GM18870 (cell line): ENCODE data around the gene MLN.
"Not testable (repeated sequence)": the region's sequence is repeated elsewhere in the genome, so short reads cannot be mapped to it uniquely, and the experiment has no call there.

Experiments
- ATAC-seq: cut with Tn5 transposase; IDR thresholded peaks from one replicate; pipeline ENCODE4 v1.9.1; 2021; ENCODE audit warnings: moderate library complexity; ENCODE audit not compliant: unreplicated experiment

Gene MLN

DNA sequence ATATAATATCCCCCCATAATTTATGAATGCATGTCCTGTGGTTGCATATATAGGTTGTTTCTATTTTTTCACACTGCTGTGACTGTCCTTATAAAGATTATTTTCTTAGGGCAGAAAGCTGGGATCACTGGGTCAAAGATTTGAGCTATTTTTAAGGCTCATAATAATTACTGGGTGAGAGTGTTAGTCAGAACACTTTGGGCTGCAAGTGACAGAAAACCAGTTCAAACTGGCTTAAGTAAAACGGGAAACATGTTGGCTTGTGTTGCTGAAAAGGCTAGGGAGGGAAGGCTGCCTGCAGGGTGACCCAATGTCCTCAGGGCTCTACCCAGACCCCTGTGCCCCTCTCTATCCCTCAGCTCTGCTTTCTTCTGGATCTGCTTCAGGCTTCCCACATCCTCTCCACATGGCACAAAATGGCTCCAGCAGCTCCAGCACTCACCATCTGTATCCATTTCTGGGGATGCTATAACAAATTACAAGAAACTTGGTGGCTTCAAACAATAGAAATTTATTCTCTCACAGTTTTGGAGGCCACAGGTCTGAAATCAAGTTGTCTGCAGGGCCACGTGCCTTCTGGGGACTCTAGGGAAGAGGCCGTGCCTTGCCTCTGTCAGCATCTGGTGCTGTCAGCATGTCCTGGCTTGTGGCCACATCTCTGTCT lies 33.1 kb upstream of the MLN start:
- ATAC-seq, result no peak

DNA sequence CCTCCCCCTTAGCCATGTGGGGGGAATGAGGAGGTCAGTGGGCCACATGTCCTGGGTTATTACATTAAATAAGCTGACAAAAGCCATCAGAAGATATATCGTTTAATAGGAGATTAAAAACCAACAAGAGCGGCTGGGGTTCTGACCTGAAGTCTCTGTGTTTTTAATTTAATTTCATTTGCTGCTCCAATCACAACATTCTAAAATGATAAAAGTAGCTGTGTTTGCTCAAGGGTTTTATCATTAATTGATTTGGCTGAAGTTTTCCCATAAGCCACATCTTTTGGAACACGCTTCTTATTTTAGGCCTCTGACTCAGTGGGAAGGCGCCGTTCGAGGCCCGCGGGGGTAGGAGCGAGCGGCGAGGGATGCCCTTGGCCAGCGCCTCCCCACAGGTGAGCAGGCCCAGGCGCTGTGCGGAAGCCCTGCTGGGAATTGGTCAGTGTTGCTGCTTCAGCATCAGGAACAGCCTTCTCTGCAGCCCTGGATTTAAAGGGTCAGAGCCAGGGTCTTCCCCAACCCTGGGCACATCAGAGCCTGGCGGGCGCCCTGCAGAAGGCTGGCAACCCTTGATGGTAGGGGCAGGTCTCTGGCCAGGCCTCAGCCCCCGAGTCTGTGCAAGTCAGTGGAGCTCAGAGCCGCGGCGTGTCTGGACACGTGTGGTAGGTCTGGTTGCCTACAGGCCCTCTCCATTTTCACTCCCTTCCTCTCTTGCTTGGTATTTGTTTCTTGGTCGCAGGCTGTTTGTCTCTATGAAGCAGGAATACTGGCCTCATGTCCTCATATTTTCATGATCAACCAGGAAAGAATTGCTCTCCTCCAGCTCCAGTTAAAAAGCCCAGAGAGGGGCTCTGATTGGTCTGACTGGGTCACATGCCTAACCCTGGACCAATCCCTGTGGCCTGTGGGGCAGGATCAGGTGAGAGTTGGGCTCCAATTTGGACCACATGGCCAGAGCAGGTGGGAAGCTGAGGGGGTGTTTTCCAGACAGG lies 30.9 kb upstream of the MLN start:
- no peak for ATAC-seq

DNA sequence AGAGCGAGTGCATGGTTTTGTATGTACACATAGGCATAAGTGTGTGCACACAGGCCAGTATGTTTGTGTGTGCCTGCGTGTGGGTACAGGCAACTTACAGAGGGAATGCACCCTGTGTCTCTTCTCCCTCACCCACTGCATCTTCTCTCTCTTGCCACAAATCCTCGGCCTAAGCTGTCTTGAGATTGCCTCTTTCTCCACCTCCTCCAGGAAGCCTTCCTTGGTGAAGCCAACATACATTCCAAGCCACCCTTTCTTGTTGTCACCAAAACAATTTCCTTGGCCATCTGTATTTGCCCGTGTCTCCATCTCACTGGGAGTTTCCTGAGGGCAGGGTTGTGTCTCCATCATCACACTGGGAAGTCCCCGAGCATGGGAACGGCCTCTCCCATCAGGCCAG lies 29.8 kb upstream of the MLN start:
- ATAC-seq, result no peak

- ATAC-seq, result not testable (repeated sequence)
Measured at GRCh38 chr6:33832831-33833230, 29.0 kb upstream of the MLN start.

DNA sequence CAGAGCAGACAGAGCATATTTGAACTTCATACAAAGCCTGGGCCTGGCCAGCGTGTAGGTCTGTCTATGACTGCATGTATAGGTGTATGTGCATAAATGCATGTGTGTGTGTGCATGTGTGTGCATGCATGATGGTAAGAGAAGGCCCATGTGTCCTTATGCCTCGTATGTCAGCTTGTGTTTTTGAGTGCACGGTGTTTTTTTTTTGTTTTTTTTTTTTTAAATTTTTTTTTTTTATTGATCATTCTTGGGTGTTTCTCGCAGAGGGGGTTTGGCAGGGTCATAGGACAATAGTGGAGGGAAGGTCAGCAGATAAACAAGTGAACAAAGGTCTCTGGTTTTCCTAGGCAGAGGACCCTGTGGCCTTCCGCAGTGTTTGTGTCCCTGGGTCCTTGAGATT lies 27.9 kb upstream of the MLN start:
- not testable (repeated sequence) for ATAC-seq

- ATAC-seq, result no peak
Measured at GRCh38 chr6:33830635-33831240, 26.9 kb upstream of the MLN start.

GRCh38 chr6:33828764-33829731 lies 25.2 kb upstream of the MLN start:
- ATAC-seq, result no peak

- no peak for ATAC-seq
Measured at GRCh38 chr6:33828452-33828763, 24.6 kb upstream of the MLN start.

GRCh38 chr6:33827546-33828451 lies 24.0 kb upstream of the MLN start:
- ATAC-seq, result no peak

DNA sequence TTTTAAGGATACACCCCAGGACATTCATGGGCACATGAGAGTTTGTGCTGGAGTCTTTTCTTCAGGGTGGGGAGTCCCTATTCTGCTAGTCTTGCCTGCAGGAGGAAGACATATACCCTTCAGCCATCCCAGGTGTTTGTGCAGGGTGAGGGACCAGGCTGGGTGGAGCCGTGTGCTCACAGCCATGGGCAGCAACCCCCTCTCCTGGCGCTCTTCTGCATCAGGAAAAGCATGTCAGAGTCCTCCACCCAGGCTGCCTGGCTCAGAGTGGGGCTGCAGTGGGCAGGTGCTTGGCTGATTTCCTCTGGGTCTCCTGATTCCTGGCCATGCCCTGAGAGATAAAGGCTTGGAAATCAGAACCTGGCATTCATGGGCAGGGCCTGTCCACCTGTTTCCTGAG lies 22.7 kb upstream of the MLN start:
- ATAC-seq, result no peak

- no peak for ATAC-seq
Measured at GRCh38 chr6:33824461-33825154, 20.8 kb upstream of the MLN start.

GRCh38 chr6:33823806-33824205 lies 20.0 kb upstream of the MLN start:
- ATAC-seq, result no peak

DNA sequence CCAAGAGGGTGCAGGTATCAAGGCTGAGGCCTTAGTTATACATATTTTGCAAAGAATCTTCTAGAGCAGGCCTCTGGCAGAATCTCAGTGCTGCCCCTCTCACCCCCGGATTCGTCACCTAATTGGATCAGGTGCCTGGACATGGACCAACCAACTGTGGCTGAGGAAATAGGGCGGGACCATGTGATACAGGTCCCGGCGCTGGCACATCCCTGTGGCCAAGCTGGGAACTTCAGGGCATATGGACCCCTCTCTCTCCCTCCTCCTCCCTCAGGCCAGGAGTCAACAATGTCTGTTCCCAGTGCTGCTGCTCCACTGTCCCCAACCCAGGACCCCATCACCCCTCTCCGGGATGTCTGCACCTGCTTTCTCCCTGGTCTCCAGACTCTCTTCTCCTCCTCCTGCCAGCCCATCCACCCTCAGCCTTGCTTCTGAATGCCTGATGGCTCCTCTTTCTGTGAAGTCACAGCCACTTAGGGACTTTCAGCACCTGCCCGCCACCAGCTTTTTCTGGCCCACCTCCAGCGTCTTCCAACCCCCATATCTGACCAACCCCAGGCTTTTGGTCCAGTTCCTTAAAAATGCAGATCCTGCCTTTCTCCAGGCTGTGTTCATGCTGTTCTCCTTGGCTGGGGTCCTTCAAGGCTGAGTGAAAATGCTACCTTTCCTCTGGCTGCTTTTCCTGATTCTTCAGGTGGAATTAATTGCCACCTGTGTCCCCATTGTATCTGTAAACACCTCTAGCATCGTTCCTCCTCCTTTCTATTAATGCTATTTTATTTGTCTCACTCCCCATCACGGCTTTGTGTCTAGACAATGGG lies 19.0 kb upstream of the MLN start:
- ATAC-seq, result no peak

DNA sequence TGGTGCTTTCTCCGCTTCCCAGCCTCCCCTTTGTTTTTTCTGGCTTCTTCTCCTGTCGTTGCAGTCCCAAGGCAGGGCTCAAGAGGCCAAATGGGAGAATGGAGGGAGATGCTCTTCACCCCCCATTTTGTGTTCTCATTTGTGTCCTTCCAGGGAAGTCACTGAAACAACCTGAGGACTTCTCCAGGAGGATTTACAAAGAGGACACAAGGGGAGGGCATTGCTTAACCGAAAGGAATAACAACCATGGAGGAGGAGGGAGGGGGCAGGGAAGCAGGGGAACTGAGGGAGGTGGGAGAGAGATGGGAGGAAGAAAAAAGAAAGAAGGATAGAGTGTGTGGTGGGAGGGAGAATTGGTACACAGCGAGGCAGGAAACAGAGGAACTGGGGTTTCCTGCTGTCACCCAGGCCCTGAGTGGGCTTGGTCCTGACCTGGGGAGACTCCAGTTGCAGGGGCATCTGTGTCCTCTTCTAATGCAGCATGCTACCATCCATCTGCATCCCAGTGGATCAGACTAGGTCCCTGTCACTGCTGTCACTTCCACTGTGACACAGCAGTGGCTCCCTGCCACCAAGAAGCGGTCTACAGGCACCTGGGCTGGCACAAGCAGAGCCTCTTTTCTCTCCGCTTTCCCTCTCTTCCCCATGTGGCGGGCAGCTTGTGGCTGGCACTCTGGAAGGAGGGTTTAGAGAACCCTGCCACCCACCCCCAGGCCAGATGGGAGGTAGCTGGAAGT lies 17.1 kb upstream of the MLN start:
- ATAC-seq, result no peak

GRCh38 chr6:33820243-33820642 lies 16.4 kb upstream of the MLN start:
- no peak for ATAC-seq

GRCh38 chr6:33819021-33819420 lies 15.2 kb upstream of the MLN start:
- no peak for ATAC-seq

- no peak for ATAC-seq
Measured at GRCh38 chr6:33818293-33818692, 14.5 kb upstream of the MLN start.

DNA sequence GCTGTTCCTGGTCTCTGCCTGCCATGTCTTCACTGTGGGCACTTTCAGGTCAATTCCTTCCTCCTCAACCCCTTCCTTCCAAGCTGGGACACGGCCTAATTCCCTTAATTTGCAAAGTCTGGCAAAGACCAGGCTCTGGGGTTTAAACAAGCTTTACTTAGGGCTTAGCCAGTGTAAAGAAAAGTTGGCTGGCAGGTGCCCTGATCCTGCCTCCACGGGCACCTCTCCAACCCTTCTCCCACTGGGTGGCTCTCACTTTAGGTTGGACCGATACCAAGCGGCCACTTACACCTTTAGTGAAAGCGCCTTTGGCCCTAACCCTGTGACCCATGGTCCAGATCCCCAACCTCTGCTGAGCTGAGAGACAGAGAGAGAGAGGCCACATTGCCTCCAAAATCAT lies 13.7 kb upstream of the MLN start:
- no peak for ATAC-seq
